HT-29 (cell line): ENCODE data around the gene PLRG1. TPM values are rescaled to one million over a fixed set of nuclear protein-coding genes. Genes with fewer than 3 reads are reported as not detected.
A peak's percentile ranks its signal among the peaks of the same experiment; 100 is the strongest.
"Not testable (repeated sequence)": the region's sequence is repeated elsewhere in the genome, so short reads cannot be mapped to it uniquely, and the experiment has no call there.

Experiments
- DNase-seq: peaks from one replicate; pipeline ENCODE4 v3.0.0-alpha.2; 2015; ENCODE audit warnings: low spot score
- total RNA-seq: library from RNA; depleted of rRNA; stranded (reverse); fragments of >200 nt; shearing (Covaris generic); gene quantifications from 2 replicates; pipeline ENCODE4 v1.2.3, GENCODE V29; 2014; rRNA removed

The PLRG1 gene
- 50.0 and 62.8 TPM in 2 replicates for total RNA-seq

- peak; percentile 97 for DNase-seq
Observed at GRCh38 chr4:154549894-154550790, at the start of gene PLRG1. TSS of gene PLRG1 (minus strand) at chr4:154550400. CDS start at chr4:154550308, 92 bp downstream.

- DNase-seq, result no peak
Observed at GRCh38 chr4:154597798-154598774, 47.9 kb upstream of the PLRG1 start.

- not testable (repeated sequence) for DNase-seq
Observed at GRCh38 chr4:154597281-154597680, 47.1 kb upstream of the PLRG1 start.

GRCh38 chr4:154595807-154596206 is 45.6 kb upstream of the PLRG1 start:
- DNase-seq, result no peak

GRCh38 chr4:154594343-154594742 is 44.1 kb upstream of the PLRG1 start:
- DNase-seq, result not testable (repeated sequence)

GRCh38 chr4:154593868-154594267 is 43.7 kb upstream of the PLRG1 start:
- DNase-seq, result no peak

- no peak for DNase-seq
Observed at GRCh38 chr4:154591890-154592289, 41.7 kb upstream of the PLRG1 start.

- no peak for DNase-seq
Observed at GRCh38 chr4:154590329-154591006, 40.3 kb upstream of the PLRG1 start, which contains the start of gene FGA. TSS of gene FGA (minus strand) at chr4:154590742. CDS start at chr4:154590687, 55 bp downstream.

- DNase-seq, result no peak
Observed at GRCh38 chr4:154589296-154590197, 39.3 kb upstream of the PLRG1 start.

- DNase-seq, result no peak
Observed at GRCh38 chr4:154588198-154588597, 38.0 kb upstream of the PLRG1 start.

GRCh38 chr4:154586296-154587033 is 36.3 kb upstream of the PLRG1 start:
- no peak for DNase-seq

GRCh38 chr4:154585369-154586018 is 35.3 kb upstream of the PLRG1 start:
- DNase-seq, result no peak

- no peak for DNase-seq
Observed at GRCh38 chr4:154584259-154584658, 34.1 kb upstream of the PLRG1 start.

GRCh38 chr4:154583677-154584076 is 33.5 kb upstream of the PLRG1 start:
- no peak for DNase-seq

- no peak for DNase-seq
Observed at GRCh38 chr4:154583230-154583629, 33.0 kb upstream of the PLRG1 start.

GRCh38 chr4:154582723-154583122 is 32.5 kb upstream of the PLRG1 start:
- no peak for DNase-seq

GRCh38 chr4:154579927-154580326 is 29.7 kb upstream of the PLRG1 start:
- DNase-seq, result no peak

GRCh38 chr4:154578919-154579318 is 28.7 kb upstream of the PLRG1 start:
- no peak for DNase-seq

- DNase-seq, result no peak
Observed at GRCh38 chr4:154577324-154577723, 27.1 kb upstream of the PLRG1 start.
